Measurements from ENCODE around the gene SEMA6D. TPM values are rescaled to one million over a fixed set of nuclear protein-coding genes. Genes with fewer than 3 reads are reported as not detected.

SEMA6D gene
- total RNA-seq, 1 experiment from 2014 or later = 15.8 TPM

DNA sequence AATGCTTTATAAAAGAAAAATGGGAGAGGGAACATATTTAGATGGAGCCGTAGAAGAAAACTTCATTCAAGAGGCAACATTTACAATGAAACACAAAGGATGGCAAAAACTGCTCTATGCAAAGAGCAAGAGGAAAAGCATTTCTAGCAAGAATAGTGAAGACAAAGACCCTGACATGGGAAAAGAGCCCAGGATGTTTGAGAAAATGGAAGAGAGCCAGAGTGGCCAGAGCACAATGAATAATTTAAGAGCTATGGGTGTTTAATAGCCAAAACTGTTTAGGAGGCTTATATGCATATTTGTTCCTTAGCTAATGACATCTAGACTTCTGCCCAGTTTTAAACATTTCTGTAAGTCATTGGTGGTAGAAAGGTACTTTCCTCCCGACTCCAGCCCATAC, 25.4 kb upstream of the SEMA6D start:
- no peaks in the 10 kb centered on the region for H3K79me1 ChIP-seq (ENCODE audit: insufficient read depth, low read depth, low read length, poor library complexity, severe bottlenecking)
- H3K27me3 ChIP-seq (ENCODE audit: insufficient read depth, low read length) = no peaks in the 10 kb centered on the region
- no peak for DNase-seq
- H3K4me1 Mint-ChIP-seq = no peaks in the 10 kb centered on the region
- no peak overlapping the region for H3K4me2 ChIP-seq (ENCODE audit: insufficient read depth, insufficient read length, low read length)
- TF ChIP-seq, protein P1, sequence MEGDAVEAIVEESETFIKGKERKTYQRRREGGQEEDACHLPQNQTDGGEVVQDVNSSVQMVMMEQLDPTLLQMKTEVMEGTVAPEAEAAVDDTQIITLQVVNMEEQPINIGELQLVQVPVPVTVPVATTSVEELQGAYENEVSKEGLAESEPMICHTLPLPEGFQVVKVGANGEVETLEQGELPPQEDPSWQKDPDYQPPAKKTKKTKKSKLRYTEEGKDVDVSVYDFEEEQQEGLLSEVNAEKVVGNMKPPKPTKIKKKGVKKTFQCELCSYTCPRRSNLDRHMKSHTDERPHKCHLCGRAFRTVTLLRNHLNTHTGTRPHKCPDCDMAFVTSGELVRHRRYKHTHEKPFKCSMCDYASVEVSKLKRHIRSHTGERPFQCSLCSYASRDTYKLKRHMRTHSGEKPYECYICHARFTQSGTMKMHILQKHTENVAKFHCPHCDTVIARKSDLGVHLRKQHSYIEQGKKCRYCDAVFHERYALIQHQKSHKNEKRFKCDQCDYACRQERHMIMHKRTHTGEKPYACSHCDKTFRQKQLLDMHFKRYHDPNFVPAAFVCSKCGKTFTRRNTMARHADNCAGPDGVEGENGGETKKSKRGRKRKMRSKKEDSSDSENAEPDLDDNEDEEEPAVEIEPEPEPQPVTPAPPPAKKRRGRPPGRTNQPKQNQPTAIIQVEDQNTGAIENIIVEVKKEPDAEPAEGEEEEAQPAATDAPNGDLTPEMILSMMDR (conservative IDR thresholded peaks at IDR 0.05) = no peak
- H3K27me3 Mint-ChIP-seq (ENCODE audit: low read depth) = no peaks in the 10 kb centered on the region; the same call in 1 of the 2 replicates
- H4K5ac ChIP-seq (ENCODE audit: insufficient read length, low read depth, low read length) = no peak overlapping the region
- no peaks in the 10 kb centered on the region for H3K4me1 ChIP-seq (ENCODE audit: insufficient read depth, low read length)
- H2BK5ac ChIP-seq (ENCODE audit: insufficient read length, low read length) = no peak overlapping the region
- no peaks in the 10 kb centered on the region for H3K9me3 ChIP-seq (ENCODE audit: control insufficient read depth, low read depth, low read length)
- no peak overlapping the region for H3K27ac ChIP-seq (ENCODE audit: insufficient read length, low read depth, low read length)
- WGBS (ENCODE audit: extremely low coverage, insufficient read length, low lambda C conversion rate) = no CpG with 5 or more reads among the region's 2 CpGs
- H3K9me3 Mint-ChIP-seq = no peaks in the 10 kb centered on the region
- no peak overlapping the region for H3K56ac ChIP-seq (ENCODE audit: insufficient read length, low read depth, low read length)
- no peaks in the 10 kb centered on the region for H3K79me2 ChIP-seq (ENCODE audit: insufficient read depth, low read length)
- no peak overlapping the region for H3K23ac ChIP-seq (ENCODE audit: insufficient read length, low read depth, low read length)
- H2BK12ac ChIP-seq (ENCODE audit: insufficient read length, low read depth, low read length) = no peak overlapping the region
- no peak overlapping the region for H3K4ac ChIP-seq (ENCODE audit: low read depth, low read length)
- no peaks in the 10 kb centered on the region for H4K20me1 ChIP-seq (ENCODE audit: control insufficient read depth, insufficient read depth, insufficient read length)
- no peak overlapping the region for H3T11ph ChIP-seq (ENCODE audit: low read length)
- no peak overlapping the region for H2AFZ ChIP-seq (ENCODE audit: low read length)
- no peak overlapping the region for H4K91ac ChIP-seq (ENCODE audit: insufficient read length, low read depth, low read length)
- H3K23me2 ChIP-seq (ENCODE audit: insufficient read length, low read depth, low read length, poor library complexity, severe bottlenecking) = no peaks in the 10 kb centered on the region
- no peak overlapping the region for H3K9ac ChIP-seq (ENCODE audit: extremely low read depth, insufficient read length, low read length)
- no peak overlapping the region for H3K4me3 Mint-ChIP-seq
- no peak overlapping the region for H2BK20ac ChIP-seq (ENCODE audit: low read depth, low read length, poor library complexity, severe bottlenecking)
- H3K14ac ChIP-seq (ENCODE audit: insufficient read depth, low read length) = no peak overlapping the region
- no peak overlapping the region for H4K8ac ChIP-seq (replicated peaks; ENCODE audit: insufficient read length, low read depth, low read length)
- H2AK5ac ChIP-seq (ENCODE audit: insufficient read length, low read length) = no peak overlapping the region
- H3K27ac Mint-ChIP-seq = no peak overlapping the region
- H3K36me3 Mint-ChIP-seq (ENCODE audit: insufficient read depth in 1 of 3, low read depth in 3 of 3) = no peaks in the 10 kb centered on the region; a peak in 1 of 7 replicates
- H2BK15ac ChIP-seq (ENCODE audit: low read depth, low read length) = no peak overlapping the region
- H2BK120ac ChIP-seq (ENCODE audit: low read depth, low read length, poor library complexity, severe bottlenecking) = no peak overlapping the region
- no peak overlapping the region for H3K18ac ChIP-seq (ENCODE audit: insufficient read length, low read depth, low read length)

All from H9 (cell line).